ENCODE results near the gene TNP2. TPM values are rescaled to one million over a fixed set of nuclear protein-coding genes. Genes with fewer than 3 reads are reported as not detected.

TNP2 gene
- total and polyA plus RNA-seq, 9 of the 15 experiments (the other 6 are each of a cell fraction or from before 2014, with no cell fraction given), result not detected

- TF ChIP-seq PATZ1 (CRISPR knock-in tag; IDR thresholded peaks at IDR 0.05; ENCODE audit: borderline replicate concordance), result no peak
- no peak for TF ChIP-seq NCOR1 (IDR thresholded peaks at IDR 0.05)
- TF ChIP-seq NFIX (CRISPR knock-in tag; IDR thresholded peaks at IDR 0.05; ENCODE audit: low read depth), result no peak
- peak; percentile 72 for TF ChIP-seq CEBPG (CRISPR knock-in tag; IDR thresholded peaks at IDR 0.05)
- TF ChIP-seq CEBPG (tag; conservative IDR thresholded peaks at IDR 0.05 in 1 of 2, IDR thresholded peaks at IDR 0.05 in 1 of 2), result no peak
- TF ChIP-seq AFF1 (IDR thresholded peaks at IDR 0.05; ENCODE audit: low read depth in 1 of 2, partially characterized antibody in 2 of 2), result no peak
- TF ChIP-seq ZBTB7A (IDR thresholded peaks at IDR 0.05; ENCODE audit: borderline replicate concordance, control insufficient read depth, low read depth, low read length), result no peak; the same call in 1 of the 2 replicates
- no peak for TF ChIP-seq SOX6 (IDR thresholded peaks at IDR 0.05)
- TF ChIP-seq RBM22 (IDR thresholded peaks at IDR 0.05; ENCODE audit: low read depth, low read length, poor library complexity, severe bottlenecking), result peak; percentile 59
- peak; percentile 92 for TF ChIP-seq MYC (IDR thresholded peaks at IDR 0.05; ENCODE audit: low read depth, low read length)
- TF ChIP-seq MYC (CRISPR knock-in tag; IDR thresholded peaks at IDR 0.05; ENCODE audit: borderline replicate concordance, low read depth), result no peak
- no peak for TF ChIP-seq SP1 (CRISPR knock-in tag; IDR thresholded peaks at IDR 0.05)
- no peak for TF ChIP-seq ZNF277 (CRISPR knock-in tag; IDR thresholded peaks at IDR 0.05; ENCODE audit: borderline replicate concordance)
- TF ChIP-seq ZNF274 (IDR thresholded peaks at IDR 0.05; ENCODE audit: borderline replicate concordance, low read depth, low read length), result no peak
- TF ChIP-seq LEF1 (IDR thresholded peaks at IDR 0.05), result no peak
- no peak for TF ChIP-seq NFATC3 (IDR thresholded peaks at IDR 0.05)
- no peak for TF ChIP-seq HDAC3 (IDR thresholded peaks at IDR 0.05; ENCODE audit: borderline replicate concordance, partially characterized antibody)
These were observed 14.0 kb downstream of the TNP2 start (continued) for GRCh38 chr16:11254913-11255736.

Data from K562 (cell line).